ENCODE data around the gene NPIPA5.
"Not testable (repeated sequence)": the region's sequence is repeated elsewhere in the genome, so short reads cannot be mapped to it uniquely, and the experiment has no call there.

GRCh38 chr16:15421696-15422095 lies 43.6 kb upstream of the NPIPA5 start:
- TF ChIP-seq POLR2A, POLR2AphosphoS5 (IDR thresholded peaks at IDR 0.05; ENCODE audit: low read depth, low read length): not testable (repeated sequence)

Measured in GM12892 (cell line).